Suppressor macrophage (primary cell): ENCODE results near the gene DCAF5.
A peak's percentile ranks its signal among the peaks of the same experiment; 100 is the strongest.
"Not testable (repeated sequence)": the region's sequence is repeated elsewhere in the genome, so short reads cannot be mapped to it uniquely, and the experiment has no call there.

Experiments
- DNase-seq, 4 experiments: peaks; one replicate each; pipeline ENCODE4 v3.0.0-alpha.2; 2020 to 2022

Gene DCAF5

DNA sequence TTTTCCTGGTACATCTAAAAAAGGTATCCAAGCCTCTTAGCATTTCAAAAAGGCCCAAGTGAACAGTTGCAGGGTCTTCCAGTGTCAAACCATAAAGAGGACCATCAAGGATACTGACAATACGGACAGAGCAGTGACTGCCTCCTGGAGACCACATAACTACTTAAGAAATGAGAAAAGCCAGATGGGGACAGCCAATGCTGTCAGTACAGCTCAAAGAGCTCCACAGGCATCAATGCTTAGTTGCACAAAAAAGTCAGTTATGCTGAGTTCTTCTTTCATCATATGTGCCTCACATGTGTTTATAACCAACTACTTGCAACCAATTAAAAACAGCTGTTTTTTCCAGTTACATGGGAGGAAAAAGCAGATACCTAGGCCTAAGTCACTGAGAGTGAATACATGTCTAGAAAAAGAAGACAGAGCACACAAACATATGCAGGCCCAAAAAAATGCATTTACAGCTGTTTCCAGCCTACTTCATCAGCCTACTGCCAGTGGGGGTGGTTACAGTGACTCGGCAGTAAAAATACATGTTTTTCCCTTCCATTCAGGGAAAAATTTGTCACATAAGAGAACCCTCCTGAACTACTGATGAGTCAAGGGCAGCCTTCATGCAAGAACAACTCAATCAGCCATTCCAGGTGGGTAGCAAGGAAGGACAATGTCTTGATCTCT is 84.0 kb downstream of the DCAF5 start:
- DNase-seq, result peak in 3 of 4 experiments; percentile 26 to 29 (median 26)

- no peak for DNase-seq
These were observed 86.3 kb downstream of the DCAF5 start for GRCh38 chr14:69066396-69067171.

DNA sequence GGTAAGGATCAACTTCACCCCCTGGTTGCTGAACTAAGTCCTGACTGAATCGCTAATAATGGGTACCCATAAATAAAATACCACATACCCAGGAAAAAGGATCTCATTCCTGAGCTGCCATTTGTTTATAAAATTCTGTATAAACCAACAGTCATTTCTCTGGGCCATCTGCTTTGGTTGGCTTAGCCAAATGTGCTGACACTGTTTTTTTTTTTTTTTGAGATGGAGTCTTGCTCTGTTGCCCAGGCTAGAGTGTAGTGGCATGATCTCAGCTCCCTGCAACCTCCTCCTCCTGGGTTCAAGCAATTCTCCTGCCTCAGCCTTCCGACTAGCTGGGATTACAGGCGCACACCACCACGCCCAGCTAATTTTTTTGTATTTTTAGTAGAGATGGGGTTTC is 87.0 kb downstream of the DCAF5 start:
- DNase-seq, result not testable (repeated sequence)

DNA sequence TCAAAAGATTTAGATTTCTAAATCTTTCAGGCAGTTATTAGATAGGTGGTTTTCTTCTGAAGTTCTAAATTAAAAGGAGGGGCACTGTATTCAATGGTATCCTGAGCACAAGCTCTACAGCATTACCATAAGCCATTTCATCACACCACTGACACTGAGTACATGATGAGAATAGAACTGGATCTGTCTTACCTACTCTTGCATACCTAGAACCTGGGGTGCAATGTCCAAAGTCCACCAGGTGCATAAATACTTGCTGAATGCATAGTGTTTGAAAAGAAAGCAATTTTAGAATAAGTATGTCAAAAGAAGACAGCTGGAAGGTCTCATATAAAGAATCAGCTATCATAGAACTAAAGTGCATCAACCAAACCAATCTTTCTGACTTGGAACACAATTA is 88.3 kb downstream of the DCAF5 start:
- DNase-seq, result no peak

DNA sequence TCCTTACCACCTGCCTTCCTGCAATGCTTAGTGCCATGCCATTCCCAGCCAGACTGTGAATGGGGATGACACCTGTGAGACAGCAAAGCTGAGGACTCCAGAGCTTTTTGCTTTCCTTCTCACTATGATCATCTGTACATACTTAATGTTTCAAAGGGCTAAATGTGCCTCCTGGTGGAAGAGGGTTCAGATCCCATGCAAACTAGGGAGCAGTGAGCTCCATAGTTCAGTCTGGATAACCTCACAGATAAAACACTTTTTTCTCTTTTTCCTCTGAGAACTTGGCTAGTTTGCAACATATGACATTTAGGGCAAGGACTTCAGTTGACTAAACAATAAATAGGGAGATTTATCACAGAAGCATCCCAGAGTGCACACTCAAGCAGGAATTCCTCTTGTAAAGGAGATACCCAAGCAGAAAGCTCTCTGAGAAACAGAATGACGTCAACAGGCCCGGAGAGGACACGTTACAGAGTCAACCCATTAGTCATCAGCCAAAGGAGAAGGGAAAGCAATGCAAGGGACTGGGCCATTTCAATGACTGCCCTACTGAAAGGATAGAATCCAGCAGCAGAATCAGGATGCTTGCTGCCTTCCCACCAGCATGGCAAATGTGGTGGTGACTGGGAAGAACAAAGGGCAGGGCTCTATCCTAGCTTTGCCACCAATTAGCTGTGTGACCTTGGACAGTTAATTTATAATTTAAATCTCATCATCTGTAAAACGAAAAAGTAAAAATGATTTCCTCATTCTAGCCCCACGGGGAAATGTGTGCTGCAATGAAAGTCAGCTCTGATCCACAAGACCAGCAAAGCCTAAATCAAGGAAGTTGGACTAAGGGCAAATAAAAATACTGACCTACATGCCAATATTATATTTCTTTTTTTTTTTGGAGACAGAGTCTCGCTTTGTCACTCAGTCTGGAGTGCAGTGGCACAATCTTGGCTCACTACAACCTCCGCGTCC is 93.0 kb downstream of the DCAF5 start:
- peak; percentile 89 to 97 (median 93) for DNase-seq

GRCh38 chr14:69055999-69056788 is 96.7 kb downstream of the DCAF5 start:
- DNase-seq, result no peak

DNA sequence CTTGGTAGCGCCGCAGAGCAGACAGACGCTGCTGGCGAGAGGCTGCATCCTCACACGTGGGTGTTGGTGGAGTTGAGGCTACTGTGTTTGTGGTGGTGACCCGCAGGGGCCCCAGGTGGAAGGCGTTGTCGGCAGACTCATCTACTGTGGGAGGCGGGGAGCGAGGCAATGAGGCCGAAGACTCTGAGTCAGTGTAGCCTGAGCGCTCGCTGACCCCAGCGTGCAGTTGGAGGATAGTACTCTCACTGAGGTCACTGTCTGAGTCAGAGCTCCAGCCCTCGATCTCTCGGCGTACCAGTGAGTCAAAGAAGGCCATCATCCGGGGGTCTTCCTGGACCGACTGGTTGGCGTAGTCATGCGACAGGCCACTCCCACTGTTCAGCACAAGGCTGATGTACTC is 97.8 kb downstream of the DCAF5 start:
- peak in 1 of 4 experiments; percentile 29 for DNase-seq

GRCh38 chr14:69054030-69054429 is 98.9 kb downstream of the DCAF5 start:
- DNase-seq, result no peak

DNA sequence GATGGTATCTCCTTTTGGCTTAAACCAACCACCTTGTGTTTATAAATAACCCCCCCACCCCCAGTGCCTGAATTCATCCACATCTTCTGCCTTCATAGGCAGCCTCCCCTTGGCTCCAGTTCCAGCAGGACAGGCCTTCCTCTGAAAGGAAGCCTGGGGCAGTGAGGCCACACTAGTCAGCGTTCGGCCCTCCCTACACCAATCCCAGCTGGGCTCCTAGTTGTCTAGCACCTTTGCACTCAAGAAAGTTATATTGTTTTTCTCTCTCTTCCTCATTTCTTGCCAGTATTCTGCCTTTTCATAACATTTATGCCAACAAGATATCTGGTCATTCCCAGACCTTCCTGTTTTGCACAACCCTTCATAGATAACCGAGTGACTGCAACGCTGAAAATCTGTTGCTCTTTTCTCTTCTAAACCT is 100.7 kb downstream of the DCAF5 start:
- peak in 3 of 4 experiments; percentile 31 to 54 (median 50) for DNase-seq

- no peak for DNase-seq
These were observed 102.4 kb downstream of the DCAF5 start for GRCh38 chr14:69050240-69051184.

DNA sequence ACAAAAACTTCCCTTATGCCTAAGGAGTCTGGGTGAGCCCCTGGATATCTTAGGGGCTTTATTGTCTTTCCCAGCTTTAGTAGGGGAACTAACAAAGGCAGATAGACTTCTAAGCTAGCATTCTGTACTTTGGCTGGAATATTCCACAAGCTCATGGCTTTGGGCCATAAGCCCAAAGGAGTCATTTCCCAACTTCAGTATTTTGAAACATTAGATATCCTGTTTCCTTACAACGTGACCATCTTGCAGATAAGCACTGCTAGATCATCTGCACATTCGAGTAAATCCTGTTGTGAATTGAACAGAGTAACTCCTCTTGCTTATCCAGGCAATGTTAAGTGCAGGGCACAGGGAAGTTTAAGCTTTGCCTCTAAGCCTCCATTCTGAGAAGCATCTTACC is 103.2 kb downstream of the DCAF5 start:
- peak; percentile 57 to 85 (median 73) for DNase-seq

DNA sequence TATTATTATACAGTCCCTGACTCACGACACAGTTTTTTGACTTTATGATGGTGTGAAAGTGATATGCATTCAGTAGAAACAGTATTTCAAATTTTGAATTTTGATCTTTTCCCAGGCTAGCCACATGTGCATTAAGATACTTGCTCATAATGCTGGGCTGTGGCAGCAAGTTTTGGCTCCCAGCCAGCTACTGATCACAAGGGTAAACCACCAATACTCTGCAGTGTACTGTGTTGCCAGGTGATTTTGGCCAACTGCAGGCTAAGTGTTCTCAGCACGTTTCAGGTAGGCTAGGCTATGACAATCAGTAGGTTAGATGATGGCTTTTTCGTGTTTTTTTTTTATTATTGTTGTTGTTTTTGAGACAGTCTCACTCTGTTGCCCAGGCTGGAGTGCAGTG is 104.5 kb downstream of the DCAF5 start:
- DNase-seq, result peak in 3 of 4 experiments; percentile 28 to 40 (median 38)

DNA sequence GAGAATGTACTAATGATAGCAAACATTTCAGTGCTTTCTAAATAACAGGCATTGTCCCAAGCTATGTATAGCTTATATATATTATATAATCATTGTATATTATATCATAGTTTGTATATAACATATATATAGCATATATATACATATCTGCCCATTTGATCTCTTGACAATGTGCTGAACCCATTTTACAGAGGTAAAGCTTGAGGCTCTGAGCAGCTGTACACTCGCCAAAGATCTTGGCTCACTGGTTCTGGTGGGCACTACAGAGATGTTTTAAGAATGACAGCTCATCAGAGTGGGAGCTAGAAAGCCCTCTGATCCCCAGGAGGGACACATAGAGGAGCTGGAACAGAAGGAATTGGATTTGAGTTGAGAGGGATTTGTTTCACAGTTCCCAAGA is 105.7 kb downstream of the DCAF5 start:
- DNase-seq, result no peak

GRCh38 chr14:69046476-69046860 is 106.5 kb downstream of the DCAF5 start:
- DNase-seq, result peak; percentile 33 to 59 (median 50)

- peak; percentile 77 to 90 (median 85) for DNase-seq
These were observed 107.0 kb downstream of the DCAF5 start for GRCh38 chr14:69045857-69046475.

DNA sequence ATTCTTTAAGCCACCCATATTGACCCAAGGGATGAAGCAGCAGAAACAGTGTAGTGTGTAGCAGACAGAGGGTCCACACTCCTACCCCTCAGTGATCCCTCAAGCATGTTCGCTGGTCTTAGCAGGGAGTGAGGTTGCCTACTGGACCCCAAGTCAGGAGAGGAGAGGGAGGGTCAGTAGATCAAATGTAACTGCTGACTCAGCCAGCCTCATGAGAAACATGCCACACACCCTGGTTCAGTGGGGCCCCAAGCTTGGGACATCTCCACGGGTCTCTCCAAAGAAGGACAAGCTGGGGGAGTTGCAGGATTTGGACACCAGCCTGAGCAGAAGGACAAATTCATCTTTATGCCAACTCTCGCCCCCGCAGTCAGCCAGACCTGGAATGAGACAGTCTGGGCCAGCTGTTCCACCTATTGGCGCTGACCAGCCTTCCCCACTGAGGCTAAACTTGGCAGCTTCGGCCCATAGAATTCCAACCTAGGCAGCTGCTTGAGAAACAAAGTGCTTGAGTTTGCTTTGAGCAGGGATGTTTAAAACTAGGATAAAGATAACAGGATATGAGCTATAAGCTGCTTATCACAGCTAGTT is 107.9 kb downstream of the DCAF5 start:
- peak in 1 of 4 experiments; percentile 44 for DNase-seq

GRCh38 chr14:69044296-69044695 is 108.6 kb downstream of the DCAF5 start:
- DNase-seq, result no peak

GRCh38 chr14:69043596-69044260 is 109.2 kb downstream of the DCAF5 start:
- DNase-seq, result peak; percentile 81 to 92 (median 88)

GRCh38 chr14:69042787-69043444 is 110.0 kb downstream of the DCAF5 start:
- DNase-seq, result peak; percentile 89 to 97 (median 94)
